ENCODE results near the gene WNT3A. TPM values are rescaled to one million over a fixed set of nuclear protein-coding genes. Genes with fewer than 3 reads are reported as not detected.
A peak's percentile ranks its signal among the peaks of the same experiment; 100 is the strongest.

Gene WNT3A
- polyA plus RNA-seq, 1 donor = not detected

DNA sequence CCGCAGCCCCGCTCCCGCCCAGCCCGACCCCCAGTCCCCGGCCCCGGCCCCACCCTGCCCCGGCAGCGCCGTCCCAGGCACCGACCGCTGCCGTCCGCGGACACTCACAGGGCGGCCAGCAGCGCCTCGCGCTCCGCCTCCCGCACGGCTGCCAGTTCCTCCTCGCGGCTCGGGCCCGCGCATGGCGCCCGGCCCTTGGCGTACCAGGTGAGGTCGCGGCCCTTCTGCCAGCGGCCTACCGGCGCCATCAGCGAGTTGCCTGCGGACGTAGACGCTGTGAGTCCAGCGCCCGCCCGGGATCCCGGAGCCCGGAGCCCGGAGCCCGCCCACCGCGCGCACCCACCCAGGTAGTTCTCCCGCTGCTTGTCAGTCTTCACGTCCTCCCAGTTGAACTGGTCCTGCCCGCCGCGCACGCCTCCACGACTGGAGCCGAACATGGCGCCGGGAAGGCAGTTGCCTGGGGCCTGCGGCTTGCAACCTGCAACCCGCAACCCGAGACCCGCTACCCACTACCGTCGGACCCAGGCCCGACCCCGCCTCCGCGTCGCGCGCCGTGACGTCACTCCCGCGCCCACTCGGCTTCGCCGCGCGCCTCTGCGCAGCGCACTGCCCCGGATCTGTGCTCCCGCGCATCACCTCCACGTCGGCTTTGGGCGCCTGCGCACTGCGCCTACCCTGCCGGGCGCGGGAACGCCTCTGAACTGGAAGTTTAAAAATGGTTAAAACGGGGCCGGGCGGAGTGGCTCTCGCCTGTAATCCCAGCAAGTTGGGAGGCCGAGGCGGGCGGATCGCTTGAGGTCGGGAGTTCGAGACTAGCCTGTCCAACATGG lies 96.2 kb downstream of the WNT3A start, which contains the start of gene C1orf35:
Gene C1orf35 (minus strand): TSS at position 535 of the 830 bp plus-strand sequence. CDS start 98 bp downstream, at position 437.
- DNase-seq = peak; percentile 97

DNA sequence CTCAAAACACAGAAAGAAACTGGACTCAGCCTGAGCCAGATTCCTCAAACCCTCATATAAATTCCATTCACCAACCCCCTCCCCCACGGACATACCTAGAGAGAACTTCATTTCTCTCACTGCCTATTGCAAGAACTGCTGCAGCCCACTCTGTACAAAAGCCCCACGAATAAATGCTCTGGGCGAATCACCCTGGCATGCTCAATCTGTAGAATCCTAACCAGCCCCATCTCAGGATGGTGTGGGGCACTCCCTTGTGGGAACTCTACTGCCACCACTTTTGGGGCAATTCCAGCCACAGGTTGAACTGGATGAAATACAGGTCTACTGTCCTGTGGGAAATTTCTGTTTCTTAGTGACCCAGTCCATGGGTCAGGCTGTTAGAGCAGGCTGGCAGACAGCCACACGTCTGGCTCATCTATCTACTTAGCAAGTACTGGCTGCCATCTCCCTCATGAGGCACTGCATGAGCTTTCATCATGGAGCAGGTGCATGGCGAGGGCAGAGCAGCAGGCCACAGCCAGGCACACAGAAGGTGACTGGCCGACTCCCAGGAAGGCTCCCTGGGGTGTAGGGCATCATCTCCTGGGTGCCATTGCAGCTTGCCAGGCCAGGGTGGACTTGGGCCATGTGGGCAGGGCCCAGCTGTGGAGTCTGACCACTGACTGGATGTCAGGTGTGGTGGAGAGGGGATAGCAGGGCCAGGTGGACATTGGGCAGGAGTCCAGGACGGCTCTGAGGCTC lies 97.9 kb downstream of the WNT3A start:
- DNase-seq = no peak

DNA sequence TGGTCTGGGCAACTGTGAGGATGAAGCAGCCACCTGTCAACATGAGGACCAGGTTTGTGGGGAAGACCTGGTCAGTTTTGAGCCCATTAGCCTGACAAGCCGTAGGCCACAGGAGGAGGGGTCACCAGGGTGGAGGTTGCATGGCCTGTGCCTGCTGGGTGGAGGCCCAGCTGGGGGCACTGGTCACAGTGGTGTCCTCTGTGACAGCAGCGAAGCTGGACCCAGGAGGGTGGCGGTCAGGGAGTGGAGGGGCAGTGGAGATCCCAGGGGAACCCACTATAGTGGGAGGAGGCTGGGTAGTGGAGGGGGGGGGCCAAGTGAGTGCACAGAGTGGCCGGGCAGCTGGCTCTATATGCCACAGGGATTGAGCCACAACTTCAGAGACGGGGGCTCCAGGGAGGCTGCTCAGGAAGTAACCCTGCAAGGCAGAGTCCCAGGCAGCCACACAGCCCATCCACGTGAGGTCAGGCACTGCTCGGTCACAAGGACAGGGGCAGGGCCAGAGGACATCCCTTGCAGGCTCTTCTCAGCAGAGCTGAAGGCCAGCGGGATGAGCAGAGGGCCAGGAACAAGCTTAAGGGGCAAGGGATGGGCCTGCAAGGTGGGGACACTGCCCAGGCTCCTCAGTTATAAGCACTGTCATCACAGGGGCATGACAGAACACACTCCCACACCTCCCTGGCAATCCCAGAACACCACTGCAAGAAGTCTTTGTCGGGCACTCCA lies 98.6 kb downstream of the WNT3A start:
- no peak for DNase-seq

DNA sequence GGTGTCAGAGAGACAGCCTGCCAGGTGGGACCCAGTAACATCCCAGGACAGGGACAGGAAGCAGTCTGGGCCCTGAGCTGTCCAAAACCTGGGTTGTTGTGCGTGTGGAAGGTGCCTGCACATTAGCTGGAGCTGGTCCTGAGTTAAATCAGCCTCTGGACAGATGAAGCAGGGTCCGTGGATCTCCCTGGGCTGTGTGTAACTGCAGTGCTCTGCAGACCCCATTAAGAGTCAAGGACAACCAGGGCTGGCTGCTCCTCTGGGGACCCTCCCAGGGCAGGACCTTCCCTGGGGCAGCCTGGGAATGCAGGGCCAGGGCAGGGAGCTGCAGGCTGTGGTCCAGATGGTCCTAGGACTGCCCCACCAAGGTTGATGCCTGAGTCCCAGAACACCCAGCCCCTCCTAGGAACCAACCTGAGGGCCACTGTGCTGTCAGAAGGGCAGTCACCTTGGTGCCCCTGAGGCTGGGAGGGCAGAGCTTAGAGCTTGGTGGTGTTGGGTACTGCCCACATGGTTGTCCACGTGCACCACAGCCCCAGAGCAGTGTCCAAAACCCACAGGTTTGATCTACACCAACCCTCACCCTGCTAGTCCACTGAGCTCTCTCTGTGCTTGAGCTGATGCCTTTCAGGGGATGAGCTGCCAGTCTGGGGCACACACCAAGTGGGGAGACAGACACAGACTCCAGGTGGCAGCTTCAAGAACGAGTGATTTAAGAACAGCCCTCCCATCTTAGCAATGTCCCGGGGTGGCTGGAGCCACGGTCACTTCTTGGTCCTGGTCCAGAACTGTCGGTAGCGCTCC lies 99.4 kb downstream of the WNT3A start:
- DNase-seq = no peak

DNA sequence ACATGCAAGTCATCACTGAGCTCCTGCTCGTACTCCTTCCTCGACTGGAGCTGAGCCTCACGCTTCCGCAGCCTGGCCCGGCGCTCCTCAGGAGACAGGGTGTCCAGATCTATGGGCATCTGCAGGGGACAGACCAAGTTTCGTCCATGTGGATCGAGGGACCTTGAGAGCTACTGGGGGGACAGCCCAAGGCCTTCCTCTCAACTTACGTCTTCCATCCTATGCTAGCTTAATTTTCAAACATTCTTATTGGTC lies 99.9 kb downstream of the WNT3A start:
- DNase-seq = no peak

DNA sequence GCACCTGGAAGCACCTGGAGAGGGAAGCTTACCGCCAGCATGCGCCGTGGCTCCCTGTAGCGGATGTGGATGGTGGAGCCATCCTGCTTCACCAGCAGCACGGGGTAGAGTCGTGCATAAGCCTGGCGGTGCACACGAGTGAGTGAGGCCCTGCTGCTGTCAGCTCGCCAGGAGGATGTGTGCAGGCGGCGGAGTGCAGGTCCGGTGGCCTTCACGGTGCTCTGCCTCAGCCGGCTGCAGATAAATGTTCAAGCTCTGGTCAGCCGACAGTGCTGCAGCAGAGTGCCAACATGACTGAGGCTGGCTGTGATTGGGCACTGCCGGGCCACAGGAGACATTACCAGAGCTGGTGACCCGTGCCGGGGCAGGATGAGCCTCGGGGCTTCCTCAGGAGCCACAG lies 100.8 kb downstream of the WNT3A start:
- DNase-seq = no peak

DNA sequence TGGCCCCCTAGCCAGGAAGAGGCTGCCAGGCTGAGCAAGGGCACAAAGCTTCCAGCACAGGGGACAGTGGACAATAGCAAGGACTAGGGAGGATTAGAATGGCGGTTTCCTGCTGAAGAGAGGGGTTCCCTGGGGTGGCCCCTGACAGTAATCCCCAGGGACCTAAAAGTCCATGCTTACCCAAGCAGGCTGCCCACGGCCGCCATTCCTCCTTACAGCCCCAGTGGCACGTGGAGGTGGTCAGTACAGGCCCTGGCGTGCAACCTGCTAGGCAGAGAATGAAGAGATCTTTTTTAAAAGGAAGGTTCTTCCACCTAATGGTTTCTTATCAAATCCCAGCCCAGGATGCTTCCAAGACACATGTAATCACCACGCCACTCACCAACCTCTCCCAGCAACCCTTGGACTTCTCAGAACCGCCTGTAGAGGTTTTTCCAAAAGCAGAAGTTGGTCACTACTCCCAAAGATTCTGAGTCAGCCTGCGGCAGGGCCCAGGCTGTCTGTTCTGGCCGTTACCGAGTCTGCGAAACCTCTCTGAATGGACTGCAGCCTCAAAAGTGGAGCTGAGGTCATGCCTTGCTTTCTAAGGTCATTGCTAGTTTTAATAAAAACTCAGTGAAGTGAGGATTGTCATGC lies 101.4 kb downstream of the WNT3A start:
- DNase-seq = no peak

DNA sequence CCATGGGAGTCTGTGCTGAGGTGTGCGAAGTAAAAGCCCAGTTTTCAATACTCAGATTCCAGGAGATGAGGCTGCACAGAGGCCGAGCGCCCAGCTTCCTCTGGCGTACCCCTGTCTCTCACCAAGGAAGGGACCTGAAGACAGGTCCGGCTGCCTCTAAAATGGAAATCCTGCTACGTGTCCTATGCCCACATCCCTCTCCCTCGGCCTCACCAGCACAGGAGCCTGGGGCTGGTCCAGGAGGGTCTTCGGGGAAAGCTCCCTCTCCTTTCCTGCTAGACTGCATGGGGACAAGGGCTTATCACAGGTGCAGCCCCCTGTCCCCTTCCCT lies 101.9 kb downstream of the WNT3A start:
- no peak for DNase-seq

DNA sequence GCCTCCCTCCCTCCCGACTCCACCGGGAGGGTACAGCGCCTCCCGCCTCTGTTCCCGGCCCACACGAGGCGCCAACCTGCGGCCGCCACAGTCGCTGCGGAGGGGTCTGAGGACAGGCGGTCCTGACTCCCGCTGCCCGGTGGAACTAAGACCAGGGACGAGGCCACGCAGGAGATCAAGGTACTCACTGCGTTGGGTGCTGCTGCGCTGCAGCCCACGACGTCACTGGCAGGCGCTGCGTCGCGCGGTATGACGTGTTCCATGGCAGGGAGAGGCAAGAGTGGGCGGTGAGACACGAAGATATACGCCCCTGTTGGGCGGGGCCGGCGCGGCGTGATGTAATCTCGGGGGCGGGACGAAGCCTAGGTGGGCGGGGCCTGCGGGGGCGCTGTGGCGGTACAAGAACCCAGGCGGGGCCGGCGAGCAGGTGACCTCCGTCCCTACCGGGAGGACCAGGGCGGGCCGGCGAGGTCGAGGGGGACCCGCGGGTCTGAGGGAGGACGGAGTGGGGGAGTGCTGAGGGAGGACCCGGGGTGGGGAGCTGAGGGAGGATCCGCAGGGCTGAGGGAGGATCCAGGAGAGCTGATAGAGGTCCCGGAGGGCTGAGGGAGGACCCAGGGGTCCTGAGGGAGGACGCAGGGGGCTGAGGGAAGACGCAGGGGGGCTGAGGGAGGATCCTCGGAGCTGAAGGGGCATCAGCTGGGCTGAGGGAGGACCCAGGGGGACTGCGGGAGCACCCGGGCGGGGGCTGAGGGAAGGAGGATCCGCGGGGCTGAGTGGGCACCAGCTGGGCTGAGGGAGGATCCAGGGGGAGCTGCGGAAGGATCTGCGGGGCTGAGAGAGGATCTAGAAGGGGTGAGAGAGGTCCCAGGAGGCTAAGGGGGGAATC lies 102.5 kb downstream of the WNT3A start, which contains the start of gene MRPL55:
Gene MRPL55 (minus strand): TSS at position 227 of the 889 bp plus-strand sequence. CDS start 1,039 bp downstream, outside the sequence.
- DNase-seq = peak; percentile 99

DNA sequence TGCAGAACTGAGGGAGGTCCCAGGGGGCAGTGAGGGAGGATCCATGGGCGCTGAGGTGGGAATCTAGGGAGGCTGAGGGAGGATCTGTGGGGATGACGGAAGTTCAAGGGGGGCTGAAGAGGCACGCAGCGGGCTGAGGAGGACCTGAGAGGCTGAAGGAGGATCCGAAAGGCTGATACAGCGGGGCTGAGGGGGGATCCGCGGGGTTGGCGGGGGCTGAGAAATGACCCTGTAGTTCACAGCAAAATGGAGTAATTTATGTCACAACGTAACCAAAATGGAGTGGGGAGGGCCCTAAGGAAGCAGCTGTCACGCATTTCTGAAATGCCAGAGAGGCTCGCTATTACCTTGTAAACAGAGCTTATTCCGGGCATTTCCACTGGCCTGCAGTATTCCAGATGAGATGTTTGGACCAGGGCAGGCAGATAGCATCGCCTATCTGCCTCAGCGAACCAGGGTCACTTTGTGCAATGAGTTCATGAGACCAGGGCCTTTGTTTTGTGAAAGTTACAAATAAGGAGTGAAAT lies 103.2 kb downstream of the WNT3A start:
- DNase-seq = no peak

DNA sequence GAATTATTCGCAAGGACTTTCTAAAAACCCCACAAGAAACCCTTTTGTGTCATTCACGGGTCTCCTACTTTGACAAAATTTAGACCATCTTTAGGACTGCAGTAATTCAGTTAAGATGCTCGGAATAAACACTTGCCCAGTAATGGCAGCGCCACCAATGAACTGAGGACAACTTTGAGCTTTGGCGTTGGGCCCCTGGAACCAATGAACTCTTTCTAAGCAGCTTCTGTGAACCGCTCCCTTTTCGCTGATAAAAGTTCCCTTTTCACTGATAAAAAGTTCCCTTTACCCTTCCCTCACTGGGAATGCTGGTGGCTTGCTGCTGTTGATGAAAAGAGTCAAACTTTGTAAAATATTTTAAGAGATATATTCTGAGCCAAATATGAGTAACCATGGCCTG lies 103.8 kb downstream of the WNT3A start:
- DNase-seq = no peak

Other genes with a start within 250 kb of the WNT3A start
- gene PRSS38, start 191.3 kb upstream of the WNT3A start, polyA plus RNA-seq (ENCODE audit: insufficient read length) = not detected
- gene WNT9A, start 59.1 kb upstream of the WNT3A start, polyA plus RNA-seq (ENCODE audit: insufficient read length) = 11.3 TPM
- gene ARF1, start 75.7 kb downstream of the WNT3A start, polyA plus RNA-seq (ENCODE audit: insufficient read length) = 250 TPM
- 15.5 TPM for gene C1orf35, start 96.3 kb downstream of the WNT3A start, polyA plus RNA-seq (ENCODE audit: insufficient read length)
- 35.6 TPM for gene MRPL55, start 102.3 kb downstream of the WNT3A start, polyA plus RNA-seq (ENCODE audit: insufficient read length)
- 153 TPM for gene GUK1, start 133.3 kb downstream of the WNT3A start, polyA plus RNA-seq (ENCODE audit: insufficient read length)
- 1.2 TPM for gene GJC2, start 142.9 kb downstream of the WNT3A start, polyA plus RNA-seq (ENCODE audit: insufficient read length)
- 5.3 TPM for gene IBA57, start 158.8 kb downstream of the WNT3A start, polyA plus RNA-seq (ENCODE audit: insufficient read length)
- 556 TPM for gene OBSCN, start 201.0 kb downstream of the WNT3A start, polyA plus RNA-seq (ENCODE audit: insufficient read length)

Measured in hindlimb muscle (tissue), 1 donor.